PC-9 (cell line): ENCODE results near the gene ZNF275. TPM values are rescaled to one million over a fixed set of nuclear protein-coding genes. Genes with fewer than 3 reads are reported as not detected.

ENCODE experiments used
- BruUV-seq: library from RNA; stranded (reverse); fragments of 400-500 nt; replicated peaks from 2 replicates; lab custom pipeline; 2021; lab: Mats Ljungman, UMichigan
- CTCF ChIA-PET: fragments of 300-600 bp; sonication (Branson Sonifier 250); formaldehyde crosslinking; loops from one replicate; lab custom pipeline; 2022; ENCODE audit warnings: antibody characterized with exemption; lab: Charles Lee
- POLR2A ChIA-PET: fragments of 300-600 bp; sonication (Branson Sonifier 250); formaldehyde crosslinking; loops from one replicate; lab custom pipeline; 2022; ENCODE audit warnings: antibody characterized with exemption; ENCODE audit not compliant: unreplicated experiment; lab: Charles Lee
- DNase-seq, 2 experiments: peaks; one replicate each; pipeline versions ENCODE4 v3.0.0 to v3.0.0-alpha.2; 2015 to 2022; ENCODE audit warnings: mixed read lengths in 1 of 2
- H2AFZ ChIP-seq: fragments of 200-600 bp; sonication (generic); 2 replicates; pipeline ENCODE4 v1.8.1; 2017; ENCODE audit warnings: antibody characterized with exemption
- H3F3A ChIP-seq: fragments of 200-600 bp; sonication (generic); 2 replicates; pipeline ENCODE4 v1.8.1; 2017; ENCODE audit warnings: antibody characterized with exemption, mild to moderate bottlenecking, low read depth; ENCODE audit not compliant: insufficient read depth
- H3K27ac ChIP-seq: fragments of 200-600 bp; sonication (generic); 2 replicates; pipeline ENCODE4 v1.6.1; 2016; ENCODE audit warnings: mixed run types
- H3K27me3 ChIP-seq: fragments of 200-600 bp; sonication (generic); 2 replicates; pipeline ENCODE4 v1.6.1; 2016; ENCODE audit warnings: low read depth, mixed run types; ENCODE audit not compliant: insufficient read depth
- H3K36me3 ChIP-seq: fragments of 200-600 bp; sonication (generic); 2 replicates; pipeline ENCODE4 v1.6.1; 2016; ENCODE audit warnings: low read depth, mixed run types
- H3K4me1 ChIP-seq: fragments of 200-600 bp; sonication (generic); replicated peaks from 2 replicates; pipeline ENCODE4 v1.6.1; 2016; ENCODE audit warnings: mixed run types; ENCODE audit not compliant: insufficient read depth
- H3K4me2 ChIP-seq: fragments of 200-600 bp; sonication (generic); 2 replicates; pipeline ENCODE4 v1.6.1; 2017; ENCODE audit warnings: mixed run types
- H3K4me3 ChIP-seq: fragments of 200-600 bp; sonication (generic); 2 replicates; pipeline ENCODE4 v1.6.1; 2016; ENCODE audit warnings: mixed run types
- H3K79me2 ChIP-seq: fragments of 200-600 bp; sonication (generic); 2 replicates; pipeline ENCODE4 v1.6.1; 2017; ENCODE audit warnings: low read depth, mixed run types
- H3K9me2 ChIP-seq: fragments of 200-600 bp; sonication (generic); 2 replicates; pipeline ENCODE4 v1.8.1; 2017; ENCODE audit warnings: mild to moderate bottlenecking; ENCODE audit not compliant: insufficient read depth
- H3K9me3 ChIP-seq: fragments of 200-600 bp; sonication (generic); 2 replicates; pipeline ENCODE4 v1.8.1; 2016; ENCODE audit warnings: low read depth; ENCODE audit not compliant: insufficient read depth
- H4K20me1 ChIP-seq: fragments of 200-600 bp; sonication (generic); 2 replicates; pipeline ENCODE4 v1.8.1; 2017; ENCODE audit not compliant: insufficient read depth
- CTCF ChIP-seq: fragments of 200-600 bp; sonication (generic); conservative IDR thresholded peaks from 2 replicates; pipeline ENCODE4 v1.6.1; 2017; ENCODE audit warnings: mixed run types, antibody characterized with exemption, mild to moderate bottlenecking, moderate library complexity
- EZH2 ChIP-seq: fragments of 200-600 bp; sonication (generic); IDR thresholded peaks from 2 replicates; pipeline ENCODE4 v1.8.0; 2017; ENCODE audit warnings: antibody characterized with exemption, low read depth
- intact Hi-C: fragments of 100-400 bp; cut with micrococcal nuclease; formaldehyde crosslinking; loops from one replicate; pipeline ENCODE4 v1.10.0; 2022; ENCODE audit not compliant: unreplicated experiment
- total RNA-seq: library from RNA; stranded (reverse); gene quantifications from 2 replicates; pipeline ENCODE4 v1.2.3, GENCODE V29; 2021

The ZNF275 gene
- total RNA-seq, 1 experiment from 2014 or later = 7.1 TPM

GRCh38 chrX:153394612-153395011 lies 60.7 kb downstream of the ZNF275 start:
- H3K9me3 ChIP-seq = no peaks in the 10 kb centered on the region
- intact Hi-C loops = no loop called here
- H3K4me1 ChIP-seq = no peaks in the 10 kb centered on the region
- peaks cover 42% of the 10 kb centered on the region for H3K27me3 ChIP-seq
- H3K9me2 ChIP-seq = no peaks in the 10 kb centered on the region
- H4K20me1 ChIP-seq = no peaks in the 10 kb centered on the region
- H2AFZ ChIP-seq = no peak overlapping the region
- POLR2A ChIA-PET = no interaction called here
- no peaks in the 10 kb centered on the region for H3K79me2 ChIP-seq
- CTCF ChIA-PET = no interaction called here
- no TSS peak for BruUV-seq
- TF ChIP-seq EZH2 (no peak), CTCF (no peak)
- no peak for DNase-seq
- H3K36me3 ChIP-seq = no peaks in the 10 kb centered on the region
- no peak overlapping the region for H3K4me3 ChIP-seq
- no peaks in the 10 kb centered on the region for H3F3A ChIP-seq
- no peak overlapping the region for H3K4me2 ChIP-seq
- H3K27ac ChIP-seq = no peak overlapping the region

GRCh38 chrX:153395613-153396319 lies 61.8 kb downstream of the ZNF275 start:
- intact Hi-C loops = no loop called here
- H3K27me3 ChIP-seq = peaks cover 45% of the 10 kb centered on the region
- H3K4me2 ChIP-seq = no peak overlapping the region
- DNase-seq = no peak
- no peaks in the 10 kb centered on the region for H3F3A ChIP-seq
- POLR2A ChIA-PET = no interaction called here
- H3K9me2 ChIP-seq = no peaks in the 10 kb centered on the region
- no peaks in the 10 kb centered on the region for H3K36me3 ChIP-seq
- H3K27ac ChIP-seq = no peak overlapping the region
- no peaks in the 10 kb centered on the region for H4K20me1 ChIP-seq
- no peak for TF ChIP-seq CTCF
- TF ChIP-seq EZH2 = no peak
- CTCF ChIA-PET = no interaction called here
- H3K4me3 ChIP-seq = no peak overlapping the region
- no TSS peak for BruUV-seq
- H3K79me2 ChIP-seq = no peaks in the 10 kb centered on the region
- H3K9me3 ChIP-seq = no peaks in the 10 kb centered on the region
- no peaks in the 10 kb centered on the region for H3K4me1 ChIP-seq
- no peak overlapping the region for H2AFZ ChIP-seq

GRCh38 chrX:153396320-153397195 lies 62.6 kb downstream of the ZNF275 start:
- no peaks in the 10 kb centered on the region for H4K20me1 ChIP-seq
- no peaks in the 10 kb centered on the region for H3K36me3 ChIP-seq
- H3K4me1 ChIP-seq = no peaks in the 10 kb centered on the region
- no peak overlapping the region for H3K4me2 ChIP-seq
- DNase-seq = no peak
- H3K9me3 ChIP-seq = no peaks in the 10 kb centered on the region
- no peaks in the 10 kb centered on the region for H3K79me2 ChIP-seq
- no peaks in the 10 kb centered on the region for H3K9me2 ChIP-seq
- H3F3A ChIP-seq = no peaks in the 10 kb centered on the region
- H3K27ac ChIP-seq = no peak overlapping the region
- peaks cover 50% of the 10 kb centered on the region for H3K27me3 ChIP-seq
- H2AFZ ChIP-seq = no peak overlapping the region
- ChIA-PET POLR2A (no interaction called here), CTCF (no interaction called here)
- no TSS peak for BruUV-seq
- TF ChIP-seq CTCF (no peak), EZH2 (no peak)
- H3K4me3 ChIP-seq = no peak overlapping the region
- intact Hi-C loops = no loop called here
